ENCODE measurements around the gene CYREN.

Gene CYREN

DNA sequence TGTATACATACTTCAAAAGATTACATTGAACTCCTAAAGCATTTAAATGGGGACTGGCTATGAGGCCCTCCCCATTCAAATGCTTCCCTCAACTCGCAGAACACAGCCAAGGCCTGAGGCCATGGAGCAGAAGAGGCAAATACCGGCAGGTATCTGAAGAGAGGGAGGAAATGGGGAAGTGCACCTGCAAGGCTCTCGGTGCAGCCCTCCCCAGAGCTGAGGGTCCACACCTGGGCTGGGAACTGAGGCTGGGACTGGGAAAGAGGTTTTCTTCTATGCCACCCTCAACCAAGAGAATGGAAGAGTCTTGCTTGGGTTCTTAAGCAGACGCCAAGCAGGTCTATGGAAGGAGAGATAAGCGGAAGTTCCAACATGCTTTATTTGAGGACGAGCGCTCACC lies 13.0 kb upstream of the CYREN start:
- Histone ChIP-seq H4K20me1 (ENCODE audit: insufficient read depth, low read length, poor library complexity, severe bottlenecking) (no peaks in the 10 kb centered on the region), H3K4me2 (ENCODE audit: low read depth, low read length, poor library complexity, severe bottlenecking) (no peak overlapping the region), H3K36me3 (ENCODE audit: insufficient read depth, low read length) (peaks cover 10% of the 10 kb centered on the region; the same call in 1 of the 2 replicates), H3K79me2 (ENCODE audit: insufficient read depth, low read length) (no peaks in the 10 kb centered on the region), H2AFZ (ENCODE audit: low read length) (no peak overlapping the region), H3F3A (ENCODE audit: low read depth) (no peaks in the 10 kb centered on the region), H3K4me1 (ENCODE audit: insufficient read depth, low read length, poor library complexity, severe bottlenecking) (peaks cover 6% of the 10 kb centered on the region), H3K9me3 (ENCODE audit: insufficient read depth, low read depth, low read length) (peaks cover 15% of the 10 kb centered on the region; the same call in 1 of the 2 replicates), H3K9ac (ENCODE audit: low read depth, low read length, poor library complexity, severe bottlenecking) (no peak overlapping the region), H3K27me3 (ENCODE audit: insufficient read depth, low read length, poor library complexity, severe bottlenecking) (no peaks in the 10 kb centered on the region), H3K4me3 (ENCODE audit: low read length, poor library complexity, severe bottlenecking) (no peak overlapping the region), H3K9me2 (replicated peaks; ENCODE audit: low read depth, low read length) (no peaks in the 10 kb centered on the region)
- no peak for TF ChIP-seq EZH2phosphoT487 (IDR thresholded peaks at IDR 0.05; ENCODE audit: borderline replicate concordance)
- TF ChIP-seq CTCF (conservative IDR thresholded peaks at IDR 0.05; ENCODE audit: low read length): no peak

- Histone ChIP-seq H3K36me3 (ENCODE audit: insufficient read depth, low read length) (peaks cover 10% of the 10 kb centered on the region; the same call in 1 of the 2 replicates), H3K4me3 (ENCODE audit: low read length, poor library complexity, severe bottlenecking) (no peak overlapping the region), H3K9me2 (replicated peaks; ENCODE audit: low read depth, low read length) (no peaks in the 10 kb centered on the region), H3K4me1 (ENCODE audit: insufficient read depth, low read length, poor library complexity, severe bottlenecking) (peaks cover 6% of the 10 kb centered on the region), H4K20me1 (ENCODE audit: insufficient read depth, low read length, poor library complexity, severe bottlenecking) (no peaks in the 10 kb centered on the region), H3F3A (ENCODE audit: low read depth) (no peaks in the 10 kb centered on the region), H2AFZ (ENCODE audit: low read length) (no peak overlapping the region), H3K79me2 (ENCODE audit: insufficient read depth, low read length) (no peaks in the 10 kb centered on the region), H3K27me3 (ENCODE audit: insufficient read depth, low read length, poor library complexity, severe bottlenecking) (no peaks in the 10 kb centered on the region), H3K4me2 (ENCODE audit: low read depth, low read length, poor library complexity, severe bottlenecking) (no peak overlapping the region), H3K9ac (ENCODE audit: low read depth, low read length, poor library complexity, severe bottlenecking) (no peak overlapping the region), H3K9me3 (ENCODE audit: insufficient read depth, low read depth, low read length) (peaks cover 15% of the 10 kb centered on the region; the same call in 1 of the 2 replicates)
- TF ChIP-seq EZH2phosphoT487 (IDR thresholded peaks at IDR 0.05; ENCODE audit: borderline replicate concordance) (no peak), CTCF (conservative IDR thresholded peaks at IDR 0.05; ENCODE audit: low read length) (no peak)
These were observed 11.6 kb upstream of the CYREN start for GRCh38 chr7:135181929-135182678.

DNA sequence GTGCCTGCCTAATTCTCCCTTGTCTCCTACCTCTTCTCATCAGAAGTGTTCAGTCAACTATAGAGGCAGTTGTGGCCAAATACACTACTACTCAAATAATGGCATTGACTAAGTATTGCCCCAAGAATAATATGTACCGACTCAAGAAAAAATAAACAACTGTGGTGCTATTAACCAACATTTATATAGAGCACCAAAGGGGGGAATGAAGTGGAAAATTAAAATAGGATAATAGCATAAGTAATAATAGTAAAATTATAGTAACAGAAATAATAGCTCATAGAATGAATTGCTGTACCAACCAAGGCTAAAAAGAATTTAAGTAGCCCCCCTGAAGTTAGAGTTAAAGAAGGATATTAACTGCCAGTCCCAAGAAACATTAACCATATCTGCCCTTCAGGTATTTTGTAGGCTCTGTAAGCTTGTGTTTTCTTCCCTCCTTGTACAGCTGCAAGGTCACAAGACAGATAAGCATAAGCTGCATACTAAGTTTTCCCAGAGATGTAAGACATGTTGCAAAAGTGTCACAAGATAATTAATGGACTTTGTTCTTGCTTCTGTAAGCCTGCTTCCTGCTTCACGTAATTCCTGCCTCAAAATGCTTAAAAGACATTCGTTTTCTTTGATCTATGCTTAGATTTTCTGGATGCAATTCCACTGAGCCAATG lies 10.9 kb upstream of the CYREN start:
- Histone ChIP-seq H3K4me3 (ENCODE audit: low read length, poor library complexity, severe bottlenecking) (no peak overlapping the region), H3K4me1 (ENCODE audit: insufficient read depth, low read length, poor library complexity, severe bottlenecking) (peaks cover 6% of the 10 kb centered on the region), H3K9me3 (ENCODE audit: insufficient read depth, low read depth, low read length) (peaks cover 15% of the 10 kb centered on the region; the same call in 1 of the 2 replicates), H2AFZ (ENCODE audit: low read length) (no peak overlapping the region), H3K27me3 (ENCODE audit: insufficient read depth, low read length, poor library complexity, severe bottlenecking) (no peaks in the 10 kb centered on the region), H3K79me2 (ENCODE audit: insufficient read depth, low read length) (no peaks in the 10 kb centered on the region), H3K9me2 (replicated peaks; ENCODE audit: low read depth, low read length) (no peaks in the 10 kb centered on the region), H3F3A (ENCODE audit: low read depth) (no peaks in the 10 kb centered on the region), H3K4me2 (ENCODE audit: low read depth, low read length, poor library complexity, severe bottlenecking) (no peak overlapping the region), H4K20me1 (ENCODE audit: insufficient read depth, low read length, poor library complexity, severe bottlenecking) (no peaks in the 10 kb centered on the region), H3K9ac (ENCODE audit: low read depth, low read length, poor library complexity, severe bottlenecking) (no peak overlapping the region), H3K36me3 (ENCODE audit: insufficient read depth, low read length) (peaks cover 10% of the 10 kb centered on the region; the same call in 1 of the 2 replicates)
- no peak for TF ChIP-seq EZH2phosphoT487 (IDR thresholded peaks at IDR 0.05; ENCODE audit: borderline replicate concordance)
- no peak for TF ChIP-seq CTCF (conservative IDR thresholded peaks at IDR 0.05; ENCODE audit: low read length)
